CD14-positive monocyte (primary cell): ENCODE results near the gene IL22RA1. TPM values are rescaled to one million over a fixed set of nuclear protein-coding genes. Genes with fewer than 3 reads are reported as not detected.

Source experiments
- DNase-seq, 3 donors: peaks; one replicate each; pipeline ENCODE4 v3.0.0-alpha.2; 2011 to 2022
- H2AFZ ChIP-seq: 2 replicates; pipeline ENCODE4 v1.6.0; 2012; ENCODE audit warnings: mild to moderate bottlenecking, low read depth, low read length, inconsistent platforms; ENCODE audit not compliant: insufficient read depth, poor library complexity, severe bottlenecking
- H3K27ac ChIP-seq, 2 donors: 1 replicate in 1 of 2; 2 replicates in 1 of 2; pipeline ENCODE4 v1.5.1; 2012 to 2013; ENCODE audit warnings: low read length in 2 of 2, control low read depth in 1 of 2, inconsistent platforms in 1 of 2, low read depth in 1 of 2, mild to moderate bottlenecking in 1 of 2
- H3K27me3 ChIP-seq, 2 donors: one replicate each; pipeline versions ENCODE4 v1.6.0 to v1.6.1; 2011 to 2013; ENCODE audit warnings: low read length in 2 of 2; ENCODE audit not compliant: control insufficient read depth in 2 of 2, insufficient read depth in 2 of 2
- H3K36me3 ChIP-seq, 2 donors: replicated peaks in 1 of 2; 1 replicate in 1 of 2; 2 replicates in 1 of 2; pipeline versions ENCODE4 v1.5.1 to v1.6.1; 2012 to 2013; ENCODE audit warnings: low read length in 2 of 2, control low read depth in 1 of 2, inconsistent platforms in 1 of 2, mild to moderate bottlenecking in 1 of 2; ENCODE audit not compliant: insufficient read depth in 2 of 2, control insufficient read depth in 1 of 2
- H3K4me1 ChIP-seq, 2 donors: 1 replicate in 1 of 2; 2 replicates in 1 of 2; pipeline versions ENCODE4 v1.5.1 to v1.6.1; 2012 to 2013; ENCODE audit warnings: low read length in 2 of 2, control low read depth in 1 of 2, inconsistent platforms in 1 of 2, mild to moderate bottlenecking in 1 of 2, moderate library complexity in 1 of 2; ENCODE audit not compliant: insufficient read depth in 2 of 2, control insufficient read depth in 1 of 2
- H3K4me2 ChIP-seq: replicated peaks from 2 replicates; pipeline ENCODE3; 2012; ENCODE audit warnings: low read length, moderate library complexity, mild to moderate bottlenecking; ENCODE audit not compliant: poor library complexity, severe bottlenecking; ENCODE audit errors: extremely low read depth
- H3K4me3 ChIP-seq, 3 experiments: fragments of 200-600 bp in 1 of 3; sonication (generic) in 1 of 3; replicated peaks in 1 of 3; 1 replicate in 2 of 3; 2 replicates in 1 of 3; pipeline ENCODE4 v1.5.1; 2011 to 2013; ENCODE audit warnings: low read length in 3 of 3, mild to moderate bottlenecking in 3 of 3, control low read depth in 2 of 3, low read depth in 2 of 3, inconsistent platforms in 1 of 3, moderate library complexity in 1 of 3
- H3K79me2 ChIP-seq: 2 replicates; pipeline ENCODE4 v1.6.0; 2012; ENCODE audit warnings: mild to moderate bottlenecking, control low read depth, inconsistent platforms, low read length, moderate library complexity; ENCODE audit not compliant: insufficient read depth
- H3K9ac ChIP-seq: 2 replicates; pipeline ENCODE4 v1.6.0; 2017; ENCODE audit warnings: low read length, mild to moderate bottlenecking; ENCODE audit not compliant: insufficient read depth, poor library complexity, severe bottlenecking
- H3K9me3 ChIP-seq, 2 donors: replicated peaks in 1 of 2; 1 replicate in 1 of 2; 2 replicates in 1 of 2; pipeline versions ENCODE4 v1.5.1 to v1.6.1; 2012 to 2013; ENCODE audit warnings: low read length in 2 of 2, control low read depth in 1 of 2; ENCODE audit not compliant: control insufficient read depth in 1 of 2, insufficient read depth in 1 of 2
- H4K20me1 ChIP-seq: 2 replicates; pipeline ENCODE4 v1.6.0; 2012; ENCODE audit warnings: mild to moderate bottlenecking, low read length, control low read depth, moderate library complexity; ENCODE audit not compliant: insufficient read depth
- H3K27ac Mint-ChIP-seq, 7 donors: one replicate each; pipeline ENCODE4 v1.8.0; 2020; ENCODE audit warnings: mild to moderate bottlenecking in 7 of 7, mixed read lengths in 7 of 7, moderate library complexity in 6 of 7, inconsistent platforms in 2 of 7
- H3K27me3 Mint-ChIP-seq, 3 donors: one replicate each; pipeline ENCODE4 v1.8.0; 2021 to 2022; ENCODE audit warnings: low read depth in 3 of 3, mild to moderate bottlenecking in 3 of 3, mixed read lengths in 3 of 3, moderate library complexity in 3 of 3, inconsistent platforms in 1 of 3
- H3K36me3 Mint-ChIP-seq, 2 donors: one replicate each; pipeline ENCODE4 v1.8.0; 2020; ENCODE audit warnings: mixed read lengths in 2 of 2, inconsistent platforms in 1 of 2, mild to moderate bottlenecking in 1 of 2
- H3K4me1 Mint-ChIP-seq: one replicate; pipeline ENCODE4 v1.8.0; 2020; ENCODE audit warnings: mild to moderate bottlenecking, mixed read lengths
- H3K4me3 Mint-ChIP-seq, 2 donors: one replicate each; pipeline ENCODE4 v1.8.0; 2020; ENCODE audit warnings: mild to moderate bottlenecking in 2 of 2, mixed read lengths in 2 of 2, moderate library complexity in 1 of 2
- H3K9me3 Mint-ChIP-seq, 7 donors: one replicate each; pipeline ENCODE4 v1.8.0; 2020 to 2022; ENCODE audit warnings: mixed read lengths in 7 of 7, mild to moderate bottlenecking in 6 of 7, moderate library complexity in 6 of 7, inconsistent platforms in 2 of 7
- CTCF ChIP-seq: fragments of 200-600 bp; IDR thresholded peaks from one replicate; pipeline ENCODE4 v1.8.0; 2022; ENCODE audit warnings: antibody characterized with exemption, mild to moderate bottlenecking
- WGBS: methylation state at CpG from one replicate; pipeline ENCODE4 v1.1.5; 2013; ENCODE audit warnings: missing lambda C conversion rate; ENCODE audit not compliant: insufficient coverage; 5-methylcytosine and 5-hydroxymethylcytosine counted together
- intact Hi-C, 2 donors: fragments of 100-400 bp; cut with micrococcal nuclease; formaldehyde crosslinking; loops; one replicate each; pipeline versions ENCODE4 v1.15.0 to v1.15.1; 2023
- polyA plus RNA-seq, 3 donors: library from polyadenylated mRNA; depleted of rRNA in 1 of 3; unstranded in 2 of 3; stranded (reverse) in 1 of 3; fragments of 300-500 nt in 2 of 3; fragments of >200 nt in 1 of 3; fragmentation: Illumina TruSeq in 2 of 3; gene quantifications; 1 replicate in 2 of 3; 2 replicates in 1 of 3; pipeline ENCODE4 v1.2.3, GENCODE V29; 2012 to 2021

The IL22RA1 gene
- polyA plus RNA-seq, 3 donors = not detected

GRCh38 chr1:24120965-24121364 is 22.0 kb downstream of the IL22RA1 start:
- Histone ChIP-seq H3K9ac (no peak overlapping the region), H2AFZ (no peak overlapping the region), H3K79me2 (no peaks in the 10 kb centered on the region), H4K20me1 (no peaks in the 10 kb centered on the region), H3K9me3 (no peaks in the 10 kb centered on the region), H3K4me3 (no peak overlapping the region), H3K27ac (no peak overlapping the region), H3K36me3 (no peaks in the 10 kb centered on the region), H3K4me2 (no peak overlapping the region), H3K4me1 (no peaks in the 10 kb centered on the region), H3K27me3 (no peaks in the 10 kb centered on the region)
- no peaks in the 10 kb centered on the region for H3K9me3 Mint-ChIP-seq
- H3K27me3 Mint-ChIP-seq = peaks cover 5 to 9% (median 8%) of the 10 kb centered on the region in 3 donors
- H3K36me3 Mint-ChIP-seq = no peaks in the 10 kb centered on the region
- H3K4me1 Mint-ChIP-seq = no peaks in the 10 kb centered on the region
- 79% methylated on average over 2 of the region's 3 CpGs for WGBS
- H3K27ac Mint-ChIP-seq = peak overlapping the region in 1 of 7 donors; percentile 32
- DNase-seq = no peak
- intact Hi-C loops = no loop called here
- TF ChIP-seq CTCF = no peak
- no peak overlapping the region for H3K4me3 Mint-ChIP-seq

- intact Hi-C loops = no loop called here
- no peak overlapping the region for H3K4me2 ChIP-seq
- H3K36me3 ChIP-seq = no peaks in the 10 kb centered on the region
- H3K36me3 Mint-ChIP-seq = no peaks in the 10 kb centered on the region
- no peak overlapping the region for H3K4me3 ChIP-seq
- no peaks in the 10 kb centered on the region for H3K79me2 ChIP-seq
- no peak for DNase-seq
- H3K4me1 ChIP-seq = no peaks in the 10 kb centered on the region
- H3K27ac Mint-ChIP-seq = no peak overlapping the region
- no peak overlapping the region for H3K4me3 Mint-ChIP-seq
- H4K20me1 ChIP-seq = no peaks in the 10 kb centered on the region
- no peak overlapping the region for H3K9ac ChIP-seq
- H3K27me3 ChIP-seq = no peaks in the 10 kb centered on the region
- no peaks in the 10 kb centered on the region for H3K9me3 ChIP-seq
- TF ChIP-seq CTCF = no peak
- 88% methylated on average over 13 of the region's 17 CpGs for WGBS
- H3K4me1 Mint-ChIP-seq = no peaks in the 10 kb centered on the region
- H3K9me3 Mint-ChIP-seq = peaks cover 0 to 2% (median 0%) of the 10 kb centered on the region in 7 donors
- no peak overlapping the region for H2AFZ ChIP-seq
- H3K27me3 Mint-ChIP-seq = peaks cover 3 to 9% (median 8%) of the 10 kb centered on the region in 3 donors
- H3K27ac ChIP-seq = no peak overlapping the region
These were observed 22.8 kb downstream of the IL22RA1 start for GRCh38 chr1:24119859-24120756.
